HG03039 (cell line): ENCODE results near the gene DDX24.

Experiments used
- ATAC-seq: cut with Tn5 transposase; IDR thresholded peaks from one replicate; pipeline ENCODE4 v1.9.1; 2021; ENCODE audit warnings: mild to moderate bottlenecking, moderate library complexity; ENCODE audit not compliant: unreplicated experiment

DDX24 gene

GRCh38 chr14:94049625-94050023 is 31.4 kb downstream of the DDX24 start:
- ATAC-seq = no peak

GRCh38 chr14:94048691-94049624 is 32.0 kb downstream of the DDX24 start:
- ATAC-seq = no peak

- no peak for ATAC-seq
These were observed 33.4 kb downstream of the DDX24 start for GRCh38 chr14:94047581-94047980.

GRCh38 chr14:94046696-94047250 is 34.2 kb downstream of the DDX24 start:
- ATAC-seq = no peak

- no peak for ATAC-seq
These were observed 35.2 kb downstream of the DDX24 start for GRCh38 chr14:94045563-94046345.

- ATAC-seq = no peak
These were observed 35.9 kb downstream of the DDX24 start for GRCh38 chr14:94045101-94045500.

GRCh38 chr14:94044476-94045091 is 36.4 kb downstream of the DDX24 start:
- ATAC-seq = no peak

GRCh38 chr14:94043756-94044475 is 37.1 kb downstream of the DDX24 start:
- no peak for ATAC-seq

- no peak for ATAC-seq
These were observed 37.8 kb downstream of the DDX24 start for GRCh38 chr14:94043111-94043755.

GRCh38 chr14:94042433-94043091 is 38.4 kb downstream of the DDX24 start:
- ATAC-seq = no peak

- no peak for ATAC-seq
These were observed 39.3 kb downstream of the DDX24 start for GRCh38 chr14:94041551-94042346.

GRCh38 chr14:94040796-94041195 is 40.2 kb downstream of the DDX24 start:
- no peak for ATAC-seq

- no peak for ATAC-seq
These were observed 40.8 kb downstream of the DDX24 start for GRCh38 chr14:94040247-94040646.

GRCh38 chr14:94038921-94039629 is 41.9 kb downstream of the DDX24 start:
- ATAC-seq = no peak

GRCh38 chr14:94038510-94038909 is 42.5 kb downstream of the DDX24 start:
- ATAC-seq = no peak

- ATAC-seq = no peak
These were observed 43.0 kb downstream of the DDX24 start for GRCh38 chr14:94037954-94038353.

GRCh38 chr14:94036313-94037167 is 44.5 kb downstream of the DDX24 start:
- ATAC-seq = no peak
